ENCODE data around the gene BDNF. TPM values are rescaled to one million over a fixed set of nuclear protein-coding genes. Genes with fewer than 3 reads are reported as not detected.
"Not testable (repeated sequence)": the region's sequence is repeated elsewhere in the genome, so short reads cannot be mapped to it uniquely, and the experiment has no call there.

The BDNF gene
- polyA plus RNA-seq, 1 donor = 1.2 TPM

DNA sequence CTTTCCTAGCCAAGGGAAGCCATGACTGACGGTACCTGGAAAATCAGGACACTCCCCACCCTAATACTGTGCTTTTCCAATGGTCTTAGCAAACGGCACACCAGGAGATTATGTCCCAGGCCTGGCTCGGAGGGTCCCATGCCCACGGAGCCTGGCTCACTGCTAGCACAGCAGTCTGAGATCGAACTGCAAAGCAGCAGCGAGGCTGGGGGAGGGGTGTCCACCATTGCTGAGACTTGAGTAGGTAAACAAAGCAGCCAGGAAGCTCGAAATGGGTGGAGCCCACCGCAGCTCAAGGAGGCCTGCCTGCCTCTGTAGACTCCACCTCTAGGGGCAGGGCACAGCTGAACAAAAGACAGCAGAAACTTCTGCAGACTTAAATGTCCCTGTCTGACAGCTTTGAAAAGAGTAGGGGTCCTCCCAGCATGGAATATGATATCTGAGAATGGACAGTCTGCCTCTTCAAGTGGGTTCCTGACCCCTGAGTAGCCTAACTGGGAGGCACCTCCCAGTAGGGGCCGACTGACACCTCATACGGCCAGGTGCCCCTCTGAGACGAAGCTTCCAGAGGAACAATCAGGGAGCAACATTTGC is 34.6 kb downstream of the BDNF start:
- not testable (repeated sequence) for DNase-seq (ENCODE audit: low read depth)

- DNase-seq (ENCODE audit: low read depth) = no peak
Measured at GRCh38 chr11:27663326-27663725, 36.9 kb downstream of the BDNF start.

DNA sequence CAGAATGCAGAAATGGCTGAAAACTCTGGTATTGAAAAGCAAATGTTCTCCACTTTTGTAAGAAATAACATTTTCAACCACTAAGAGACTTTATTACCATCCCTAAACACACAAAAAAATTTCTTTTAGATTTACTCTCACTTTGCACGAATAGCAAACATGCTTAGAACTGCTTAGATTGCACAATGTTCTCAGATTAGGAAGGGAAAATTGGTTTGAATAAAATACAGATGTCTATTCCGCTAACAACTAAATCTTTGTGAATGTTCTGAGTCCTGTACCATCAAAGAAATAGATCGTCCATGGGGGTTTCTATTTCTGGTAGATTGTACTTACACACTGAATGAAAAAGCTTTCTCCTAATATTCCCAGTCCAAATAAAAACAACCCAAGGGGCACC is 40.1 kb downstream of the BDNF start:
- DNase-seq (ENCODE audit: low read depth) = no peak

GRCh38 chr11:27658535-27659236 is 41.6 kb downstream of the BDNF start:
- no peak for DNase-seq (ENCODE audit: low read depth)

DNA sequence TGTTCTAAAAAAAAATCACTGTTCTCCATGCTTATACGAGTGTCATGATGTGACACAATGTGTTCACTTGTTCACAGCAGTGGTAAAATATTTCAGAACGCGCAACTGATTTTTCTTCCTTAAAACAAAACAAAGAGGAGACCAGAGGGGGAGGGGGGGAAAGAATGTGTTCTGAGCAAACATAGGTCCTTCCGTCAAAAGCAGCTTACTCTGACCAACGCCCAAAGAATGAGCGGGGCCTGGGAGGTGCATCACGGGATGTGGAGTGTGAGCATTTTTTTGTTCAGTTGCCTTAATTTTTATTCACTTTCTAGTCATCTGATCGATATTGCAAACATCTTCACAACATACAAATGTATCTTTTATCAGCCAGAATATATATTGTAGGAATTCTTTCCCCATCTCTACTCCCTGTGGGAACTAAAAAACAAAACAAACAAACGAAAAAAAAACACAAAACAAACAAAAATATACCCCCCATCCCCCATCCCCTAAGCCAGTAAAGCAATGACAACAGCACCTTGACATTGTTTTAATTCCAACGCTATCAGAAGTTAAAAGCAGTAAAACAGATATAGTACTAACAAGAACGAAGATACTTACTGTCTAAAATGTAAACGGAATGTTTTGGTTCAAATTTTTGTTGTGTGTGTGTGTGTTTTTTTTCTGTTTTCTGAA is 43.3 kb downstream of the BDNF start:
- DNase-seq (ENCODE audit: low read depth) = no peak

DNA sequence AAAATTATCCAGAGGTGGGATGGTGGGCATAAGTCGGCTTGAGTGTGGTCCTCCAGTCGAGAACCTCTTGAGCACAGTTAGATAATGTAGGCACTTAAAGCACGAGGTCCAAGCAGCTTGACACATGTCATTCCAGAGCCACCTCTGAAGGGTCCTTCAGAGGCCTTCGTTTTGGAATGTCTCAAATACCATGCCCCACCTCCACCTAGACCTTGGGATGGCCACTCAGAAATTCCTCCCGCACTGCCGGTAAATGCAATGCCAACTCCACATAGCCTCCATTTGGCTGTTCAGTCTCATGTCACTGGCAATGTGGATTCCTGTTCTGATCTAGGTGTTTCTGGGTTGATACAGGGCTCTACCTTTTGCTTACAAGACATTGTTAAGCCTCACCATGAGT is 43.9 kb downstream of the BDNF start:
- DNase-seq (ENCODE audit: low read depth) = no peak

GRCh38 chr11:27653990-27654758 is 46.1 kb downstream of the BDNF start:
- DNase-seq (ENCODE audit: low read depth) = no peak

- no peak for DNase-seq (ENCODE audit: low read depth)
Measured at GRCh38 chr11:27651711-27652110, 48.5 kb downstream of the BDNF start.

DNA sequence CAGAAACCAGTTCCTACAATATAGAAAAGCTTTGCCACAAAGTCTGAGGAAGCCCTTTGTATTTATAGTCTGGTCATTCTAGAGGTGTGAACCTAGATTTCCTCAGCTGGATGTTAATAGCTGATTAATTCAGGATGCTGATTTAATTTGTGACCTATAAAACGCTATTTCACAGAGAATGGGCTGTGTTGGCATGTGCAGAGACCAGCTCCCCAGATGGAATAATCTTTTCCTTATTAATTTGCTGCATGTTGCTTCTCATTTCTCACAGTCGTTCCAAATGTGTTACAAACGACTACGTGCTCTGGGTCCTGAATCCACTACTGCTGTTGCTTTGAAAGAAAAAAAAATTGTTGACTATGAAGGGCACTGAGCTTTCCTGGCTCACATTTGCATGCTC is 49.3 kb downstream of the BDNF start:
- DNase-seq (ENCODE audit: low read depth) = no peak

DNA sequence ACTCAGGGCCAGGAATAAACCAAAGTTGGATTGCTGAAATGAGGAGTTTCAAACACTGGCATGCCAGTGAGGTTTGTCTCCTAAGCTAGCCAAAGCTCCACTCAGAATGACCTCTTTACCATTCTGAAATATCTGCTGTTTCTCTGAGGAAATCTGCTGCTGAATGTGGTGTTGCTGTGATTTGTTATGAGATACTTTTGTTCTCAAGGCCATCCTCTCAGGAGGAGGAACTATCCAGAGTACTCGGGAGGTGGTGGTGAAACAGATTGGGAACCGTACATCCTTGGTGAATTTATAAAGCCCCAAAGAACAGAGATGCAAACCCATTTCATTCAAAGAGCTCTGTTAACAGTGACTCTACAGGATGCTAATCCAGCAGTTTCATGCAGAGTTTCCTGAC is 50.5 kb downstream of the BDNF start:
- DNase-seq (ENCODE audit: low read depth) = no peak

DNA sequence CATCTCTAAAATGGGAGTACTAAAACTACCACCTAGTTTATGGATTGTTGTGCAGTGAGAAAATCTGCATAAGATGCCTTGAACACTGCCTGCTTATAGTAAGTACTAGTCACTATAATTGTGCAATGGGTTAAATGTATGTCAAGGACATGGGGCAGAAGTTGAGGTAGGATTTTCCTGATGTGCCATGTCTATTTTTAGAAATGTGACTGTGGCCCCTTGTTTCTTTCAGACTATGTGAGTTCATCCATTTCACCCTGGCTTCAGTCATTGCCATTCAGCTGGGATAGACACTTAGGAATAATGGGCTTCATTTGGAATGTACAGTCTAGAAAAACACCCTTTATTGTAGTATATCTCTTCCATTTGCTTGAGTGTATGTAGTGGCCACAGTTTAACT is 51.4 kb downstream of the BDNF start:
- DNase-seq (ENCODE audit: low read depth) = no peak

GRCh38 chr11:27646051-27646818 is 54.0 kb downstream of the BDNF start:
- DNase-seq (ENCODE audit: low read depth) = no peak

- no peak for DNase-seq (ENCODE audit: low read depth)
Measured at GRCh38 chr11:27642954-27643353, 57.3 kb downstream of the BDNF start.

DNA sequence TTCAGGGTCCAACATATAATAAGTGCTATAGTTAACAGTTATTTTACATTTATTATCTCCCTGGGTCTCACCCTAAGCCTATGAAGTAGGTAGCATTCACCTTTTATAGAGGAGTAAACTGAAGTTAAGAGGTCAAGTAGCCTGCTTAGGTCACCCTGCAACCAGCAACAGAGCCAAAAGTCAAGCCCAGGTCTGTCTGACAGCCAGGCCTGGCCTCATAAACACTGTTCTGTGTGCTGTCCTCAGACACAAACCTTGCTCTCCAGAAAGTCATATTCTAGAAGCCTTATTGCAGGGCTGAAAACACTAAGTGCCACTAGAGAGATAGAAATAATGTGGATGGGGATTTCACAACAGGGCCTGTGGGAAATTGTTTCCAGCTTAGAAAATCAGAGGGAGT is 59.3 kb downstream of the BDNF start:
- no peak for DNase-seq (ENCODE audit: low read depth)

DNA sequence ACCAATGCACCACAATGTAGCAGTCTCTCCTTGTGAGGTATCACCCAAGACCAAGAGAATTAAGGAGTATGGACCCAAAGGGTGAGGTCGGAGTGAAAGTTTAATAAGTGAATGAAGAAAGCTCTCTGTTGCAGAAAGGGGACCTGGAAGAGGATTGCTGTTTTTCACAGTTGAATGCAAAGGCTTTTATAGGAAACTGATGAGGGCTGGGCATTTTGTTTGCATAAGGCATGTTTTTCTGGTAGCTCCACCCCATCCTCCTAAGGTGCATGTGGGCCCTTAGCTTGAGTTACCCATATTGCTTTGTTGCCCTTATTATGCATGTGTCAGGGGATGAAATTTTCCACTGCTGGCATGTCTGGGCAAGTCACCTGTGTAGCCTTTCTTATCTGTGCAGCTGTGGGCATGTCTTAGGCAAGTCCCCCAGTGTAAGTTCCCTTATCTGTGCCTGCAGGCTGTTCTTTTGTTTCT is 64.7 kb downstream of the BDNF start:
- DNase-seq (ENCODE audit: low read depth) = no peak

DNA sequence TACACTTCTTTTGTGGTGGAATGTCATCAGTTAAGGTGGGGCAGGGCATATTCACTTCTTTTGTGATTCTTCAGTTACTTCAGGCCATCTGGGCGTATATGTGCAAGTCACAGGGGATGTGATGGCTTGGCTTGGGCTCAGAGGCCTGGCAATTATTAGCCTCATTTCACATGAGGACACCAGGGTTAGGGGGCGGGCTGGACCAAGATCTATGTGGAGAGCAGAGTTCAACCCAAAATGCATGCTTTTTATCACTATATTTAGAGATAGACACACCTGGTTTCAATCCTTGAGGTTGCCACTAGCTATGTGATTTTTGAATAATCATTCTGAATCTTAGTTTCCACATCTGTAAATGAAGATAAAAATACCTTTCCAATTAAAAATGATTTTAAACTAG is 65.5 kb downstream of the BDNF start:
- not testable (repeated sequence) for DNase-seq (ENCODE audit: low read depth)

DNA sequence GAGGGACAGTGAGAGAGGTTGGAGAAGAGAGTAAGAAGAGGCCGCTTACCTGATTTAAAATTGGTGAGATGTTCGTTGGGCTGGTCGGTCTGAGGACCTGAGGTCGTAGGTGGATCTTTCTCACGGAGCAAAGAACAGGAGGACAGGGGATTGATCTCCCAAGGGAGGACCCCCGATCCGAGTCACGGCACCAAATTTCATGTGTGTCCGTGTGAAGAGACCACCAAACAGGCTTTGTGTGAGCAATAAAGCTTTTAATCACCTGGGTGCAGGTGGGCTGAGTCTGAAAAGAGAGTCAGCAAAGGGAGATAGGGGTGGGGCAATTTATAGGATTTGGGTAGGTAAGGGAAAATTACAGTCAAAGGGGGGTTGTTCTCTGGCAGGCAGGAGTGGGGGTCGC is 66.0 kb downstream of the BDNF start:
- not testable (repeated sequence) for DNase-seq (ENCODE audit: low read depth)

DNA sequence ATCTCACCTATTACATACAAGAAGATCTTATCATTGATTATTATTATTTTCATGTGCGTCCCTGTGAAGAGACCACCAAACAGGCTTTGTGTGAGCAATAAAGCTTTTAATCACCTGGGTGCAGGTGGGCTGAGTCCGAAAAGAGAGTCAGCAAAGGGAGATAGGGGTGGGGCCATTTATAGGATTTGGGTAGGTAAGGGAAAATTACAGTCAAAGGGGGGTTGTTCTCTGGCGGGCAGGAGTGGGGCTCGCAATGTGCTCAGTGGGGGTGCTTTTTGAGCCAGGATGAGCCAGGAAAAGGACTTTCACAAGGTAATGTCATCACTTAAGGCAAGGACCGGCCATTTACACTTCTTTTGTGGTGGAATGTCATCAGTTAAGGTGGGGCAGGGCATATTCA is 71.2 kb downstream of the BDNF start:
- not testable (repeated sequence) for DNase-seq (ENCODE audit: low read depth)

- DNase-seq (ENCODE audit: low read depth) = no peak
Measured at GRCh38 chr11:27627979-27628378, 72.3 kb downstream of the BDNF start.

- no peak for DNase-seq (ENCODE audit: low read depth)
Measured at GRCh38 chr11:27626938-27627586, 73.2 kb downstream of the BDNF start.

All from forelimb muscle (tissue), 1 donor.